ENCODE measurements around the gene HSPA6.
"Not testable (repeated sequence)": the region's sequence is repeated elsewhere in the genome, so short reads cannot be mapped to it uniquely, and the experiment has no call there.

- not testable (repeated sequence) for TF ChIP-seq CTCF (conservative IDR thresholded peaks at IDR 0.05); EZH2 (IDR thresholded peaks at IDR 0.05; ENCODE audit: low read depth)
Observed at GRCh38 chr1:161525918-161526317, 1.6 kb downstream of the HSPA6 start.

Measured in PC-9 (cell line).